Inferior parietal cortex (tissue), 1 donor: Measurements from ENCODE around the gene DOCK3.
"Not testable (repeated sequence)": the region's sequence is repeated elsewhere in the genome, so short reads cannot be mapped to it uniquely, and the experiment has no call there.

ENCODE experiments used
- DNase-seq: peaks from one replicate; pipeline ENCODE4 v3.0.0-alpha.2; 2016; ENCODE audit errors: extremely low spot score

Gene DOCK3

DNA sequence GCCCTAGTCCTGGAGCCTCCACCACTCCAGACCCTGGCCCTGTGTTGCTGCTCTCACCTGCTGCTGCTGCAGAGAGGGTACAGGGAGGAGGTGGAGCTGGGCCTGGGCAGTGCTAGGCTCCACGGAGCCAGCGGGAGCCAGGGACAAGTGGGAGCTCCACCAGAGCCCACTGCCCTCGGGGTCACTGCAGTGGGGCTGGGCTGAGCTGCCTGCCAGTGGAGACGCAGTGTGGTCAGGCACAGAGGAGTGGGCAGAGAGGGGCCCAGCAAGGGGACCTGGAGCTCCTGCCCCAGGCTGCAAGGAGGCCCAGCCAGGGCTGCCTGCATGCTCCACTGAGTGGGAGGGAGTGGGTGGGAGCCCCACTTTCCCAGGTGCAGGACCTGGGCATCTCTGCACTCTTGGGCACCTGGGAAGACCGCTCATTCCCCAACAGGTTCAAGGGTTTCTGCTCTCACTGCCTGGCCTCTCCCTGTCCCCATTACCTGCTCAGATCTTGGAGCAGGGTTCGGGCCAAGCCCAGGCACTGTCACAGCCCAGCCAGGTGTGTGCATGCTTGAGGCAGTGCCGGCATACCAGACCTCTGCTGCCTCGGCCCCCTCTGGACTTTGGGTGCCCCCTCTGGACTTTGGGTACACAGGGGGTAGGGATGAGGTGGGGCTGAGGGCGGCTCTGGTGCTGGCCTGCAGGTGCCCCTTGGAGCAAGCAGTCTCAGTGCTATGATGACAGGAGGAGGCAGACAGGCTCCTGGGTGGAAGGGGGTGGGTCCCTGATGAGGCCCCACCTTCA, 308.0 kb downstream of the DOCK3 start:
- no peak for DNase-seq

DNA sequence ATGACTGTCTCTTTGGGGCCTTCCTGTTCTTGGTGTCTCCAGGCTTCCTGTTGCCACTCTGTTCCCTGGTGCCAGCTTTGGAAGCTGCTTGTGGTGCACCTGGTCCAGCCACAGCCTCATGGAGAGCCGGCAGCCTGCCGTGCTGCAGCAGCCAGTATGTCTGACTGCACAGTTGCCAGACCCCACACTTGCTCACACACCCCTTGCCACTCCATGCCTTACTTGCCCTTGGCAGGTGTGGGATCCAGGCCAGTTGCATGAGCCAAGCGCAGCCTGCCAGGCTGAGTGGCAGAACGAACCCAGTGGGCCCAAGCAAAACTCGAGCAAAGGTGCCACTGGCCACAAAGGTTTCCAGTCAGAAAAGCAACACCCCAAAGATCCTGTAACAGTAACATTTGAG, 309.2 kb downstream of the DOCK3 start:
- DNase-seq, result no peak

DNA sequence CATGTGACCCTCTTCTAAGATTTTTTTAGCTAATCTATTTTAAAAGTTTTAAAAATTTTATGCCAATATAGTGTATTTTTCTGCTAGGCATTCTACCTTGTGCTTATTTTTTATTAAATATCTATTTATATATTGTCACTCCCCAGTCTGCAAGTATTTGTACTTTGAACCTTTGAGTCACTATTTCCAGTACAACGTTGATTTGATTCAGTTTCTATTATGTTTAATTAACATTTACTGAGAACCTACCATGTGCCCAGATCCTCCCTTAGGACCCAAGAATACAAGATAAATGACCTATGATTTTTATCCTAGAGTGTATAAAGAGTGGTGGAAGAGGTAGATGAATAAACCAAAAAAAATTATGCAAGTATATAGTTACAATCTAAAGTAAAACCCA, 311.2 kb downstream of the DOCK3 start:
- DNase-seq, result no peak

DNA sequence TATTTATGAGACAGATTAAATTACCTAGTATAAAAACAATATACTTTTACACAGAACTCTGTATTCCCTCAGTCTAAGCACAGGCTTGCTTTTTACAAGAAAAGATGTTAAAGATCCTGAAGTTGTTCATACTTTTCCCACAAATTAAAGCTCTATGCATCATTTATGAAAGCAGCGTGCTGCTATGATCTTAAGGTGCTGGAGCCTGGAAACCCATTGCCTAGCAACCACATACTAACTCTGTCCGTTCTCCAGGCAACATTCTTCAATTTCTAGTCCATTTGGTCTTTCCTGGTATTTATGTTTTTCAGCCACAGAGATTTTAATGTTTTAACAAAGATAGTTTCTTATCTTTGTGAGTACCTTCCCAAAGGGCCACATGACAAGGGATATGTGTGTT, 312.0 kb downstream of the DOCK3 start:
- no peak for DNase-seq

DNA sequence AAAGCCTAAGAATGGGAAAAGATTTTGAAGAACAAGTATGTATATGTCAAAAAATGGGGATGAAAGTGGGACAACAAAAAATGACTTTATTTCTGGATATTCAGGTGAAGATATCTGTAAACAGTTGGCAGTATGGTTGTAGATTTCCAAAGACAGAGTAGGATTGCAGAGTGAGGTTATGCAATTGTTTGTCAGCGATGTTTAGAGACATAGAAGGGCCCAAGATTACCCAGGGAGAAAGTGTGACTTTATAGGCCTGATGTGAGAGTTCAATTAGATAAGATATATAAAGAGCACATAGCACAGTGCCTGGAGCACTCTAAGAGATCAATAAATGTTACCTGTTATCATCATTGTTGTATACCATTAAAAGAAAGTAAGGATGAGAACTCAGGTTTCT, 319.8 kb downstream of the DOCK3 start:
- no peak for DNase-seq

DNA sequence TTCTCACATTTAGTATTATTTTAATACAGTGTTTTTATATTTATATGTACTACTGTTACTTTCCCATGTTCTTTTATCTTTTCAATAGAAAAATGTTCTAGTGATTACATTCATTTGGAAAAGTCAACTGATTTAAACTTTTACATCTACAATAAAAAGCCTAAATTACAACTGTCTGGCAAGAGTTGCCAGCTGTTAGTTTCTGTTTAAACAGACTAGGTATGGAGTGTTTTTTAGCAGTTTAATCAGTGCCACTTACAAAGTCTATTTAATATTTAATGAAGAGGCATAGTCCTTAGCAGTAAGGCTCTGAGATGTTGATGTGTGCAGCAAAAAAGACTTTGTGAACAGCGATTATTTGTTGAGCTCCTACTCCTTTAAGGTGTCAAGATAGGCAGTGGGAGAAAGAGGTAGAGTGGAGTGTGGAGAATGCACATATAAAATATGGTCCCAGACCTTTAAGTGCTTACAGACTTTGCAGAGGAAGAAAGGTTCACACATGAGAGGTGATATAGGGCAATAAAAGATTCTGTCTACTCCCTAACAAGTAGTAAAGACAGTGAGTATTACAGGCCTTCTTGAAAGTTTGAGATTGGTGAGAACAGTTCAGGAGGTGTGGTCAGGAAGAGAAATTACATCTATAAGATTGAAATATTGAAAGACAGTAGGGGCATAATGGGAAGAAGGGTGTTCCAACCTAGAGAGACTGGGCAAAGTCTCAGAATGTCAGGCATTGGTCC, 320.5 kb downstream of the DOCK3 start:
- no peak for DNase-seq

DNA sequence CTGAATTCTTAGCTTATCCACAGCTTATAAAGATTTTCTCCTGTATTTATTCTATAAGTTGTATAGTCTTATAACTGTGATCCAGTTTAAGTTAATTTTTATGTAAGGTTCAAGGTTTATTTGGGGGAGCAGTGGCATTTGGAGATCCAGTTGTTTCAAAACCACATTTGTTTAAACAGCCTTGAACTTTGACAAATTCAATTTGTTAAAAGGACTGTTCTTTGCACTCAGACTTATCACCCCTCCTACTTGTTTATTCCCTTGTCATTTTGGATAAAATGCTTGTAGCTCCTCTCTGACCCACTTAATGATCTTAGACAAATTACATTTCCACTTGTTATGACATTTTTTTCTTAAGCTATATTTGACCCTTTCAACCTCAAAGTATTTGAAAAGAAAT, 327.8 kb downstream of the DOCK3 start:
- no peak for DNase-seq

DNA sequence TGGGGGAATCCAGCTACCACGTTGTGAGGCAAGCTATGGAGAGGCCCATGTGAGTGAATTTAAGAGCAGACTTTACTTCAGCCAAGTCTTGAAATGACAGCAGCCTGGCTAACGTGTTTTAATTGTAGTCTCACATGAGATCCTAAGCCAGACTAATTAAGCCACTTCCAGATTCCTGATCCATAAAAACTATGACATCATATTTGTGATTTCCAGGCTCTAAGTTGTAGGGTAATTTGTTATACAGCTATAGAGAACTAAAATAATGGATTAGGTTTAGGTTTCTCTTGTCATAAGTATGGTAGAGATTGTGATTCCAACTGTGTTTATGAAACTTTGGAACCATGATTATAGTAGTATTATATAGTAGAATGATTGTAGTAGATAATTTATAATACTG, 329.5 kb downstream of the DOCK3 start:
- DNase-seq, result no peak

DNA sequence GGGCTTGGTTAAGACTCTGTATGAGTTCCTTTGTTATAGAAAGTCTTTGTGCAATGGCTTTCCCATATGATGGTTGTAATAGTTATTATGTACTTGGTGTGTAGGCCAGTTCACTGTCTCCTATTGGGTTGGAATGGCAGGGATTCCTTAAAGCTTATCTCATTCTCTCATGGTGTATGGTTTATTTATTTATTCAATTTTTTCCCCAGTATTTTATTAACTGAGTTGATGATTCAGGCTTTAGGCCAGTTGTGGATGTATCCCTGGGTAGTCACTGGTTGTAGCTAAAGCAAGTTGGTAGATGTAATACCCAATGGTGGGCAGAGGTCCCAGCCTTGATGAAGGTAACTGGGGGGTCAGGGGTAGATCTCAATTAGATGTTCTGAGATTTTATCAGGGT, 349.4 kb downstream of the DOCK3 start:
- no peak for DNase-seq

DNA sequence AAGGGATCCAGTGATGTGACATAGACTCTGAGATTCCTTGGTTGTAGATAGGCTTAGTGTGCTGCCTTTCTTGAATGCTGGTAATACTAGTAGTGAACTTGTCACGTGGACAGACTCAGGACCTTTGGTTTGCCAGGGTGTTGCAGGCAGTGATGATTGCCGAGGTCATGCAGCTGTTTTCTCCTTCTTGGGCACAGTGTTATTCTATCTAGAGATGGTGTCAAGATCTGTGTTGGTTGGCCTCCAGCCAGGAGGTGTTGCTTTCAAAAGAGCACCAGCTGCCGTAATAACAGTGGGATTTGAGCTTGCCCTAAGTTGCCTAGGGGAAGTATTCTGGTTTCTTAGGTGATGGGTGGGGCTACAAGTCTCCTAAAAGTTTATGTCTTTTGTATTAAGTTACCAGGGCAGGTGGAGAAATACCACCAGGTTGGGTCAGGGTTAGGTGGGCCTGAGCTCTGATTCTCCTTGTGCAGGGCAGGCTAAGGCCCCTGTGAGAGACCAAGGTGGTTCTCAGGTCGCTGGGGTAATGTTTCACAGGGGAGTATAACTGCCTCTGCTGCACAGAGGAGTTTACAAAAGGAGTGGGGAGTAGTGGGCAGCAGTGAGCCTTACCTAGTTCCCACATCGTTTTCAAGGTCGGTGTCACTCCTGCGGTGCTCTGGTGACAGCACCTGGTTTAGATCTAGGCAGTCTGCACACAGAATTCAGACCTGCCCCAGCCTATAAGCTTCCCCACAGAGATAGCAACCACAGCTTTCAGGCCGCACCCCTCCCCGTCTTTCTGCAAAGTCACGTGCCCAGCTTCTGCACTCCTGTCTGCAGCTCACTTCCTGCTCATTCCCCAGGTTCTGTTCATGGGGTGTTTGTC, 350.3 kb downstream of the DOCK3 start:
- no peak for DNase-seq

DNA sequence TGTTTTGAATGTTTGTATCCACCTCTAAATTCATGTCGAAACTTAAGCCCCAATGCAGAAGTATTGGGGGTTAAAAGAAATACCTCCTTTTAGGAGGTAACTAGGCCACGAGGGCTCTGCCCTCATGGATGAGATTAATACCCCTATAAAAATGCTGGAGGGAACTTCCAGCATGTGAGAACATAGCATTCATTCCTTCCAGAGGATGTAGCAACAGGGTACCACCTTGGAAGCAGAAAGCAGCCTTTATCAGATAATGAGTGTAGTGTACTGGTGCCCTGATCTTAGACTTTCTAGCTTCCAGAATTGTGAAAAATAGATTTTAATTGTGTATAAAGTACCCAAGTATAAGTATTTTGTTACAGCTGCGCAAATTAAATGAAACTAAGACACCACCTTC, 356.9 kb downstream of the DOCK3 start:
- no peak for DNase-seq

DNA sequence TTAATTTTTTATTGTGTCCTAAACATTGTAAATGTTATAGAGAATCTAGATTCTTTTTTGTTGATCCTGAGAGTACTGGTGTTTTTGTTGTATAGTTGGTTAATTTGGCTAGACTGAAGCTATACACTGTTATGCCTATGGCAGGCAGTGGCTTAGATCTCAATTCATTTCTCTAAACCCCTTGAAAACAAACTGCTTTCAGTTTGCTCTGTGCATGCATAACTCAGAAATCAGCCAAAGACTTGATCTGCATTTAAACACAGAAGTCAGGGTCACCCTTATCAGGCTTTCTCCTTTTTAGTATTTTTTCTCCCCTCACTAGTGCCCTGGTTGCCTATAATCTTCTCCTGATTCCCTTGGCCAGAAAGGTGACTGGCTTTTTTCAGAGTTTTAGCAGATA, 360.9 kb downstream of the DOCK3 start:
- DNase-seq, result no peak

DNA sequence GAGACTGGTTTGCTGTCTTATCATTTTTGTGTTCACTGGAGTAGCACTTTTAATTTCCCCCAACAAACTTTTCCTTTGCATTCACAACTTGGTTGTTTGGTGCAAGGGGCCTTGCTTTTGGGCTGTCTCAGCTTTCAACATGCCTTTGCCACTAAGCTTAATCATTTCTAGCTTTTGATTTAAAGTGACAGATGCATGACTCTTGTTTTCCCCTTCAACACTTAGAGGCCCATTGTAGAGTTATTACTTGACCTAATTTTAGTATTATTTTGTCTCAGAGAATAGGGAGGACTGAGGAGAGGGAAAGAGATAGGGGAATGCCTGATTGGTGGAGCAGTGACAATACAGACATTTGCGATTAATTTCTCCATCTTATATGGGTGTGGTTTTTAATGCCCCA, 370.3 kb downstream of the DOCK3 start:
- no peak for DNase-seq

DNA sequence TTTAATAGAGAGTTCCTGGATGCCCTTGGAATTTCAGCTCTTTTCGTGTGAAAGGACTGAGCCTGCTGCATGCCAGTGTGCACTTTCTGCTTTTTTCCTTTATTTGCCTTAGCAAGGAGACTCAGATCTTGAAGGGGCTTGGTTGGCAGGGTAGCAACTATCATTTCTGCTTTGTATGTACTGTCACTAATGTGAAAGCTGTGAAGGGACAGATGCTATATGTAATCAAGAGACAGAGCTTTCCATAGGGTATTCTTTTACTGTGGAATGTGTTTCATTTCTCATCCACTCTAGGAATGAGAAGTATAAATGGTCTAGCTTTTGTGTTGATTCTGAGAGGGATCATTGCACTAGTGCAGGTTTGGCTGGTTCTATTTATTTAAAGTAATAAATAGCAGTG, 377.8 kb downstream of the DOCK3 start:
- DNase-seq, result no peak

DNA sequence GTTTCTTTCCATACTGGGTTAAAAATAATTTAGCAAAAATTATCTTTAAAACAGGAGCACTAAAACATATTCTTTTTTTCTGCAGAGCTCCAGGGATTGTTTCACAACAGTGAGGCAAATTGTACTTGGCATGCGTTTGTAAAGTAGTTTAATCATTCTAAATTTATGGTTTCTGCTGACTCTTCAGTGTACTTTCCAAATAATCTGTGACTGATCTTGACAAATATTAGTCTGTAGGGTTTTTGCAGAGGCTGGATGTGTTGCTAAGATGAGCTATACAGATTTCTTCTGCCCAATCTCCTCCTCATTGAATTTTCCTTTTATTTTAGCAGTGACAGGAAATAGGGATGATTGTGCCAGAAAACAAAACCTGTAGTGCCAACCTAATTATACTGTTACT, 382.4 kb downstream of the DOCK3 start:
- no peak for DNase-seq

DNA sequence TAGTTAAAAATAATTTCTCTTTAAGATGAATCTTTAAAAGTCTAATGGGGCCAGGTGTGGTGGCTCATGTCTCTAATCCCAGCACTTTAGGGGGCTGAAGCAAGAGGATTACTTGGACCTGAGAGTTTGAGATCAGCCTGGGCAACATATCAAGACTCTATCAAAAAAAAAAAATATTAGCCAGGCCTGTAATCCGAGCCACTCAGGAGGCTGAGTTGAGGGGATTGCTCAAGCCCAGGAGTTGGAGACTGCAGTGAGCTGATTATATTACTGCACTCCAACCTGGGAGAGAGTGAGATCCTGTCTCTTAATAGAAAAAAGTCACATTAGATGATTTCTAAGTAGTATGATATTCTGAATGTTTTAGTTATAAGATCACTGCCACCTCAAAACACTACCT, 388.3 kb downstream of the DOCK3 start:
- DNase-seq, result no peak

DNA sequence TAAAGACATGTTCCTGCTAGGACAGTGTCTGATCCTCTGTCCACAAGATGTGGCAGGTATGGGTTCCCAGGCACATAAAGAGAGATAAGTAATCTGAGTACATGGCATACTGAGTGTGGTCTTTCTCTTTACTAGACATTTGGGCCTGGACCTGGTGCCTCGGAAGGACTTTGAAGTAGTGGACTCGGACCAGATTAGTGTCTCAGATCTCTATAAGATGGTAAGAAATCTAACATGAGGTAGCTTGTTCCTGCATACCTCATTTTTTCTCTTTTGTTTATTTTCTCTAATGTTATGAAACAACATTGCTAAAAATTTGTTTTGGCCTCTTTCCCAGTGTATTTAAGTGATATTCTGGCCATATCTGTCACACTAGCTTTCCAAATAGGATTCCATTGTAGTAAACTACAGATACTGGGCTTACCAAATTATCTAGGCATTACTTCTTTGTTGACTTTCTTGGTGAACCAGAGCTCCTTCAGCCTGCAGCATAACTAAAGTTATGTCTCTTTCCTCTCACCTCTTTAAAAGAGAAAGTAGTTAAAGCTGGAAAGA, 400.6 kb downstream of the DOCK3 start:
- no peak for DNase-seq

DNA sequence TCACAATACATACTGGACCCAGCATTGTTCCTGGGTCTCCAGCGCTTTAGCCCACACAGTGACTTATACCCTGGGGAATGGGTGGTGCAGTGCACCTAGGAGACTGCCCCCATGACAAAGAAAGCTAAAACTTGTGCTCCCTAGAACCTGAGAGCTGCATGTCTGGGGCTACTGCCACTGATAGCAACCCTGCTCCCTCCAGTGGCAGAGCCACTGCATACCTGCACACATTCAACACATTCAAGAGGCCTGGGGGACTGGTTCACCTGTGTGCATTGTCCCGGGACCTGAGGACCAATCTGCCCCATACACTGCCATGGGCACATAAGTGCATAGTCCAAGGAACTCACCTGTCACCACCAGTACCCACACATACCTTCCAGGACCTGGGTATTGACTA, 407.6 kb downstream of the DOCK3 start:
- DNase-seq, result no peak

DNA sequence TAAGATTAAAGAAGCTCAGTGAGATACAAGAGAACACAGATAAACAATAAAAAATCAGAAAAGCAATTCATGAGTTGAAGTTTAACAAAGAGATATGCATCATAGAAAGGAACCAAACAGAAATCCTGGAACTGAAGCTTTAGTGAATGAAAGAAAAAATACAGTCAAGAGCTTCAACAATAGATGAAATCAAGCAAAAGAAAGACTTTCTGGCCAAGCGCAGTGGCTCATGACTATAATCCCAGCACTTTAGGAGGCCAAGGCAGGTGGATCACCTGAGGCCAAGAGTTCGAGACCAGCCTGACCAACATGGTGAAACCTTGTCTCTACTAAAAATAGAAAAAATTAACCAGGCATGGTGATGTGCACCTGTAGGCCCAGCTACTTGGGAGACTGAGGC, 408.8 kb downstream of the DOCK3 start:
- DNase-seq, result no peak

DNA sequence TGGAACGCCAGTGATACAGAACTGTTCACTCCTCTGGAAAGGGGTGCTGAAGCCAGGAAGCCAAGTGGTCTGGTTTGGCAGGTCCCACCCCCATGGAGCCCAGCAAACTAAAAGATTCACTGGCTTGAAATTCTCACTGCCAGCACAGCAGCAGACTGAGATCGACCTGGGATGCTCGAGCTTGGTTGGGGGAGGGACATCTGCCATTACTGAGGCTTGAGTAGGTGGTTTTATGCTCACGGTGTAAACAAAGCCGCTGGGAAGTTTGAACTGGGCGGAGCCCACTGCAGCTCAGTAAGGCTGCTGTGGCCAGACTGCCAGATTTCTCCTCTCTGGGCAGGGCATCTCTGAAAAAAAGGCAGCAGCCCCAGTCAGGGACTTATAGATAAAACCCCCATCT, 417.4 kb downstream of the DOCK3 start:
- DNase-seq, result not testable (repeated sequence)

DNA sequence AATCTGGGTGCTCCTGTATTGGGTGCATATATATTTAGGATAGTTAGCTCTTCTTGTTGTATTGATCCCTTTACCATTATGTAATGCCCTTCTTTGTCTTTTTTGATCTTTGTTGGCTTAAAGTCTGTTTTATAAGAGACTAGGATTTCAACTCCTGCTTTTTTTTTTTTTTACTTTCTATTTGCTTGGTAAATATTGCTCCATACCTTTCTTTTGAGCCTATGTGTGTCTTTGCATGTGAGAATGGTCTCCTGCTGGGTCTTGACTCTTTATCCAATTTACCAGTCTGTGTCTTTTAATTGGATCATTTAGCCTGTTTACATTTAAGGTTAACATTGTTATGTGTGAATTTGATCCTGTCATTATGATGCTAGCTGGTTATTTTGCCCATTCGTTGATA, 420.1 kb downstream of the DOCK3 start:
- not testable (repeated sequence) for DNase-seq
